Hematopoietic multipotent progenitor cell (in vitro differentiated cells): ENCODE measurements around the gene MPO. TPM values are rescaled to one million over a fixed set of nuclear protein-coding genes. Genes with fewer than 3 reads are reported as not detected.
A peak's percentile ranks its signal among the peaks of the same experiment; 100 is the strongest.

Experiments
- DNase-seq, 3 donors: peaks; one replicate each; pipeline ENCODE4 v3.0.0-alpha.2; 2011 to 2015; ENCODE audit warnings: low read depth in 2 of 3, low spot score in 2 of 3
- total RNA-seq: library from RNA; depleted of rRNA; stranded (reverse); fragments of >200 nt; gene quantifications from one replicate; pipeline ENCODE4 v1.2.3, GENCODE V29; 2012

MPO gene
- total RNA-seq, 1 donor: 371 TPM

- peak in 1 of 3 donors; percentile 65 for DNase-seq
Measured at GRCh38 chr17:58279736-58280479, 827 bp downstream of the MPO start.

- DNase-seq: no peak
Measured at GRCh38 chr17:58279016-58279711, 1.6 kb downstream of the MPO start.

- DNase-seq: no peak
Measured at GRCh38 chr17:58278661-58279015, 2.1 kb downstream of the MPO start.

- no peak for DNase-seq
Measured at GRCh38 chr17:58277802-58278595, 2.7 kb downstream of the MPO start.

- DNase-seq: peak in 1 of 3 donors; percentile 70
Measured at GRCh38 chr17:58277107-58277801, 3.5 kb downstream of the MPO start.

- DNase-seq: no peak
Measured at GRCh38 chr17:58276423-58276822, 4.3 kb downstream of the MPO start.

- no peak for DNase-seq
Measured at GRCh38 chr17:58275417-58275816, 5.3 kb downstream of the MPO start.

- no peak for DNase-seq
Measured at GRCh38 chr17:58273453-58274104, 7.2 kb downstream of the MPO start.

- DNase-seq: no peak
Measured at GRCh38 chr17:58272367-58273280, 8.1 kb downstream of the MPO start.

- DNase-seq: no peak
Measured at GRCh38 chr17:58271216-58271931, 9.4 kb downstream of the MPO start.

GRCh38 chr17:58270476-58271215 lies 10.1 kb downstream of the MPO start:
- no peak for DNase-seq

- DNase-seq: no peak
Measured at GRCh38 chr17:58269557-58270291, 11.0 kb downstream of the MPO start.

GRCh38 chr17:58268774-58269556 lies 11.8 kb downstream of the MPO start:
- DNase-seq: no peak

GRCh38 chr17:58268326-58268725 lies 12.4 kb downstream of the MPO start:
- no peak for DNase-seq

- DNase-seq: no peak
Measured at GRCh38 chr17:58267347-58268324, 13.1 kb downstream of the MPO start.
